H1 (cell line): ENCODE results near the gene TMC6. TPM values are rescaled to one million over a fixed set of nuclear protein-coding genes. Genes with fewer than 3 reads are reported as not detected.
A peak's percentile ranks its signal among the peaks of the same experiment; 100 is the strongest.

Source experiments
- CTCF ChIA-PET: fragments of 300-600 bp; sonication (Branson Sonifier 250); formaldehyde crosslinking; loops from one replicate; lab custom pipeline; 2021; ENCODE audit not compliant: partially characterized antibody; lab: Charles Lee
- POLR2A ChIA-PET: fragments of 300-600 bp; sonication (Branson Sonifier 250); formaldehyde crosslinking; loops from one replicate; lab custom pipeline; 2021; ENCODE audit warnings: inconsistent platforms; ENCODE audit not compliant: partially characterized antibody; lab: Charles Lee
- DNase-seq, 2 experiments: peaks; one replicate each; pipeline versions ENCODE4 v3.0.0 to v3.0.0-alpha.2; 2010 to 2022; ENCODE audit warnings: low spot score in 2 of 2, low read depth in 1 of 2, mixed read lengths in 1 of 2
- FAIRE-seq: peaks from 2 replicates; lab custom pipeline; 2011; peaks lifted over from hg19 to GRCh38; lab: Jason Lieb, UNC
- H2AFZ ChIP-seq: 2 replicates; pipeline ENCODE4 v1.8.1; 2012; ENCODE audit warnings: low read length, inconsistent platforms
- H2AK5ac ChIP-seq: 2 replicates; pipeline ENCODE4 v1.6.1; 2013; ENCODE audit warnings: low read depth, low read length
- H2BK120ac ChIP-seq: replicated peaks from 2 replicates; pipeline ENCODE3; 2013; ENCODE audit warnings: low read depth, low read length, inconsistent platforms
- H2BK12ac ChIP-seq: 2 replicates; pipeline ENCODE4 v1.6.1; 2013; ENCODE audit warnings: low read depth, low read length
- H2BK15ac ChIP-seq: 2 replicates; pipeline ENCODE4 v1.6.1; 2013; ENCODE audit warnings: low read length
- H2BK20ac ChIP-seq: 2 replicates; pipeline ENCODE4 v1.6.1; 2013; ENCODE audit warnings: low read length
- H2BK5ac ChIP-seq: 2 replicates; pipeline ENCODE4 v1.6.1; 2013; ENCODE audit warnings: low read depth, low read length
- H3K14ac ChIP-seq: 2 replicates; pipeline ENCODE4 v1.6.1; 2013; ENCODE audit warnings: inconsistent platforms; ENCODE audit not compliant: insufficient read length
- H3K18ac ChIP-seq: 2 replicates; pipeline ENCODE4 v1.6.1; 2013; ENCODE audit warnings: low read length; ENCODE audit errors: extremely low read depth
- H3K23ac ChIP-seq: 2 replicates; pipeline ENCODE4 v1.6.1; 2013; ENCODE audit warnings: inconsistent platforms; ENCODE audit not compliant: insufficient read length
- H3K23me2 ChIP-seq: 2 replicates; pipeline ENCODE4 v1.6.1; 2013; ENCODE audit warnings: low read depth, low read length
- H3K27ac ChIP-seq: 2 replicates; pipeline ENCODE4 v1.6.1; 2011; ENCODE audit warnings: low read depth, low read length, inconsistent platforms
- H3K27me3 ChIP-seq, 4 experiments: replicated peaks in 1 of 4; 1 replicate in 1 of 4; 2 replicates in 3 of 4; pipeline versions ENCODE4 v1.6.1 to v1.8.1; 2011 to 2013; ENCODE audit warnings: low read length in 3 of 4, mild to moderate bottlenecking in 3 of 4, inconsistent platforms in 2 of 4, mixed read lengths in 2 of 4, moderate library complexity in 1 of 4; ENCODE audit not compliant: control insufficient read depth in 3 of 4, insufficient read depth in 3 of 4; ENCODE audit errors: extremely low read depth in 1 of 4
- H3K36me3 ChIP-seq, 4 experiments: 2 replicates each; pipeline versions ENCODE4 v1.6.1 to v1.8.1; 2011 to 2013; ENCODE audit warnings: mild to moderate bottlenecking in 4 of 4, low read length in 3 of 4, moderate library complexity in 2 of 4, control low read depth in 1 of 4, inconsistent platforms in 1 of 4; ENCODE audit not compliant: insufficient read depth in 4 of 4, control insufficient read depth in 2 of 4
- H3K4ac ChIP-seq: replicated peaks from 2 replicates; pipeline ENCODE3; 2013; ENCODE audit warnings: low read length, low read depth, mixed read lengths, inconsistent platforms; ENCODE audit not compliant: insufficient read length
- H3K4me1 ChIP-seq, 4 experiments: replicated peaks in 1 of 4; 1 replicate in 1 of 4; 2 replicates in 3 of 4; pipeline versions ENCODE4 v1.6.1 to v1.8.1; 2011 to 2013; ENCODE audit warnings: low read length in 3 of 4, inconsistent platforms in 2 of 4, mixed read lengths in 1 of 4; ENCODE audit not compliant: insufficient read depth in 4 of 4, control insufficient read depth in 3 of 4
- H3K4me2 ChIP-seq, 2 experiments: 2 replicates each; pipeline versions ENCODE4 v1.6.1 to v1.8.1; 2011 to 2013; ENCODE audit warnings: low read depth in 2 of 2, low read length in 2 of 2, control low read depth in 1 of 2, inconsistent platforms in 1 of 2, mild to moderate bottlenecking in 1 of 2; ENCODE audit not compliant: insufficient read depth in 1 of 2
- H3K4me3 ChIP-seq, 4 experiments: fragments of 200-600, 300-600 bp in 1 of 4; sonication (generic), shearing (Covaris generic), sonication (Bioruptor Twin) in 1 of 4; 2 replicates each; pipeline versions ENCODE4 v1.5.1 to v1.8.1; 2011 to 2016; ENCODE audit warnings: low read length in 4 of 4, low read depth in 3 of 4, control low read depth in 2 of 4, inconsistent platforms in 2 of 4, mild to moderate bottlenecking in 2 of 4, mixed read lengths in 1 of 4, moderate library complexity in 1 of 4; ENCODE audit not compliant: insufficient read depth in 2 of 4; ENCODE audit errors: extremely low read depth in 1 of 4
- H3K56ac ChIP-seq: replicated peaks from 2 replicates; pipeline ENCODE3; 2013; ENCODE audit warnings: low read depth, mild to moderate bottlenecking, mixed read lengths, low read length, inconsistent platforms; ENCODE audit not compliant: insufficient read length
- H3K79me1 ChIP-seq: 2 replicates; pipeline ENCODE4 v1.6.1; 2013; ENCODE audit warnings: low read depth, low read length, control low read depth
- H3K79me2 ChIP-seq, 2 experiments: 2 replicates each; pipeline versions ENCODE4 v1.6.1 to v1.8.1; 2012 to 2013; ENCODE audit warnings: low read length in 2 of 2, mild to moderate bottlenecking in 2 of 2, inconsistent platforms in 1 of 2; ENCODE audit not compliant: insufficient read depth in 2 of 2, control insufficient read depth in 1 of 2
- H3K9ac ChIP-seq, 4 experiments: replicated peaks in 1 of 4; 1 replicate in 1 of 4; 2 replicates in 3 of 4; pipeline versions ENCODE4 v1.6.1 to v1.8.1; 2011 to 2013; ENCODE audit warnings: low read depth in 3 of 4, low read length in 3 of 4, control low read depth in 2 of 4, mild to moderate bottlenecking in 2 of 4, moderate library complexity in 2 of 4, inconsistent platforms in 1 of 4; ENCODE audit errors: extremely low read depth in 1 of 4
- H3K9me3 ChIP-seq, 2 experiments: 2 replicates each; pipeline versions ENCODE4 v1.6.1 to v1.8.1; 2012 to 2013; ENCODE audit warnings: mild to moderate bottlenecking in 2 of 2, moderate library complexity in 2 of 2, control low read depth in 1 of 2, inconsistent platforms in 1 of 2, low read depth in 1 of 2, low read length in 1 of 2, mixed read lengths in 1 of 2; ENCODE audit not compliant: insufficient read depth in 2 of 2
- H4K20me1 ChIP-seq, 2 experiments: replicated peaks in 1 of 2; 2 replicates each; pipeline versions ENCODE3 to v1.8.1; 2011 to 2013; ENCODE audit warnings: inconsistent platforms in 2 of 2, low read length in 2 of 2, mild to moderate bottlenecking in 1 of 2; ENCODE audit not compliant: insufficient read depth in 2 of 2, control insufficient read depth in 1 of 2
- H4K5ac ChIP-seq: 2 replicates; pipeline ENCODE4 v1.6.1; 2013; ENCODE audit warnings: low read length, low read depth, mixed read lengths, inconsistent platforms; ENCODE audit not compliant: insufficient read length
- H4K8ac ChIP-seq: 2 replicates; pipeline ENCODE4 v1.8.0; 2013; ENCODE audit warnings: mild to moderate bottlenecking, moderate library complexity, low read length, inconsistent platforms; ENCODE audit not compliant: insufficient read depth; ENCODE audit errors: extremely low read depth
- H4K91ac ChIP-seq: replicated peaks from 2 replicates; pipeline ENCODE3; 2013; ENCODE audit warnings: low read length, mixed read lengths, inconsistent platforms; ENCODE audit not compliant: insufficient read length
- EZH2 ChIP-seq: fragments of 200-600 bp; sonication (generic); IDR thresholded peaks from 2 replicates; pipeline ENCODE4 v1.7.1; 2012; ENCODE audit warnings: low read depth, mild to moderate bottlenecking, moderate library complexity, low read length, inconsistent platforms; ENCODE audit not compliant: severe bottlenecking
- FOSL1 ChIP-seq: IDR thresholded peaks from 2 replicates; pipeline ENCODE4 v1.6.1; 2011; ENCODE audit warnings: mild to moderate bottlenecking, low read depth, low read length, moderate library complexity; ENCODE audit not compliant: insufficient read depth
- HDAC2 ChIP-seq, 2 experiments: fragments of 300-600 bp in 1 of 2; sonication (generic) in 1 of 2; IDR thresholded peaks; 2 replicates each; pipeline ENCODE4 v1.6.1; 2011 to 2012; ENCODE audit warnings: low read depth in 2 of 2, low read length in 2 of 2, mild to moderate bottlenecking in 2 of 2, moderate library complexity in 2 of 2, borderline replicate concordance in 1 of 2, inconsistent platforms in 1 of 2
- POU5F1 ChIP-seq: IDR thresholded peaks from 2 replicates; pipeline ENCODE4 v1.6.1; 2011; ENCODE audit warnings: low read depth, mild to moderate bottlenecking, low read length, moderate library complexity
- SIRT6 ChIP-seq: IDR thresholded peaks from one replicate; pipeline ENCODE4 v1.7.1; 2012; ENCODE audit warnings: low read length, inconsistent platforms
- SP4 ChIP-seq: IDR thresholded peaks from 2 replicates; pipeline ENCODE4 v1.6.1; 2012; ENCODE audit warnings: low read length, inconsistent platforms
- SRF ChIP-seq: IDR thresholded peaks from 2 replicates; pipeline ENCODE4 v1.6.1; 2011; ENCODE audit warnings: mild to moderate bottlenecking, low read depth, low read length, moderate library complexity
- ZNF274 ChIP-seq: IDR thresholded peaks from 2 replicates; pipeline ENCODE4 v1.7.0; 2012; ENCODE audit warnings: low read length, borderline replicate concordance; ENCODE audit errors: extremely low read depth
- WGBS, 2 experiments: shearing (Covaris generic) in 1 of 2; methylation state at CpG; one replicate each; pipeline versions ENCODE4 v1.1.6 to v1.1.7; 2013 to 2015; ENCODE audit warnings: low lambda C conversion rate in 2 of 2, mixed read lengths in 2 of 2, inconsistent platforms in 1 of 2, low coverage in 1 of 2, missing lambda C conversion rate in 1 of 2; ENCODE audit not compliant: insufficient replicate concordance in 2 of 2, insufficient coverage in 1 of 2, insufficient read length in 1 of 2; ENCODE audit errors: extremely low coverage in 1 of 2, missing lambda C conversion rate in 1 of 2; 5-methylcytosine and 5-hydroxymethylcytosine counted together
- polyA plus RNA-seq, 7 experiments: library from polyadenylated mRNA; depleted of rRNA in 3 of 7; stranded (reverse) in 5 of 7; unstranded in 2 of 7; fragments of >200 nt in 5 of 7; fragments of 200-250 nt in 2 of 7; gene quantifications; 1 replicate in 5 of 7; 2 replicates in 1 of 7; 4 replicates in 1 of 7; pipeline versions ENCODE4 v1.2.1 to v1.2.3, GENCODE V29; 2011 to 2013; ENCODE audit warnings: missing spikeins in 2 of 7, mixed read lengths in 2 of 7
- total RNA-seq: library from RNA; stranded (reverse); fragmentation: NEBNext Ultra II Directional; extraction: Animal tissue kit (Norgen Biotek cat#: 25700); gene quantifications from 2 replicates; pipeline ENCODE4 v1.2.1, GENCODE V29; 2021
- TF ChIP-seq, protein P1 (sequence below): IDR thresholded peaks from 2 replicates; pipeline ENCODE4 v1.6.1; 2011; ENCODE audit warnings: low read length, improper control_type of control experiment

TMC6 gene
- total and polyA plus RNA-seq, 2 of the 8 experiments (the other 6 are each of a cell fraction or from before 2014, with no cell fraction given) = 39.4 to 77.6 TPM

DNA sequence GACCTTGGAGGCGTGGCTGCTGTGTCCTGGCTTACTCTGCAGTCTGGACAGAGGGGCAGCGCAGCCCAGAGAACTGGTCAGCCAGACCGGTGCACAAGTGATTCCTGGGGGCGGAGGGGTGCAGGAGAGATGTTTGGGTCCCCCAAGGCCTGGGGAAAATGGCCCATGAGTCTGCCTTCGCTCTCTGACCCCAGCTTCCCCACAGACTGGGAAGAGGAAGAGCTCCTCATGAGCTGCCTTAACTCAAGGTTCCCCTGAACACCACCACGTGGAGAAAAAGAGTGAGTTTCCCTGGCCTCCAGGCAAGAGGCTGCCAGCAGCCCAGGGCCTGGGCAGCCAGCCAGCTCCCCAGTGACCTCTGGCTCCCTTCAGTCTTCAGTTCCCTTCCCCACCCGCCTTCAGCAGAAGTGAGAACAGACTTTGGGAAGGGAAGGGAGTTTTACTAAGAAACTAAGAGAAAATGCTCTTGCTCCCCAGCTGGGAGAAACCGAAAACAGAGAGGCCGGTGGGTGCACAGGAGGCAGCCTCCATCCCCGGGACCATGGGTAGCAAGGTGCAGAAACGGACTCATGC, 15.7 kb upstream of the TMC6 start:
- no peak overlapping the region for H3K18ac ChIP-seq
- no peaks in the 10 kb centered on the region for H3K79me2 ChIP-seq
- H2BK120ac ChIP-seq = no peak overlapping the region
- no peak overlapping the region for H4K91ac ChIP-seq
- H3K4me1 ChIP-seq = peaks cover 0 to 6% (median 5%) of the 10 kb centered on the region in 4 experiments; a peak in 3 of 7 replicates
- H4K5ac ChIP-seq = no peak overlapping the region
- H2BK12ac ChIP-seq = 0 out of 2 replicates have a peak overlapping the region, but pooled peaks have one; percentile 17
- 0 out of 7 replicates have a peak, but pooled peaks cover 0 to 2% (median 0%) of the 10 kb centered on the region in 4 experiments for H3K27me3 ChIP-seq
- H3K4me3 ChIP-seq = no peak overlapping the region
- FAIRE-seq (no peak), DNase-seq (no peak)
- H3K56ac ChIP-seq = no peak overlapping the region
- peak overlapping the region; percentile 60; the same call in 1 of the 2 replicates for H4K8ac ChIP-seq
- H3K23ac ChIP-seq = no peak overlapping the region
- no peak overlapping the region for H2BK5ac ChIP-seq
- no peak overlapping the region for H2AK5ac ChIP-seq
- peaks cover 0 to 2% of the 10 kb centered on the region in 2 experiments for H4K20me1 ChIP-seq
- TF ChIP-seq POU5F1 = no peak
- TF ChIP-seq SIRT6 = no peak
- TF ChIP-seq SP4 = no peak
- TF ChIP-seq HDAC2 (IDR thresholded peaks at IDR 0.05; ENCODE audit: borderline replicate concordance in 1 of 2, low read depth in 2 of 2, low read length in 2 of 2) = no peak
- TF ChIP-seq ZNF274 = no peak
- TF ChIP-seq EZH2 = no peak
- TF ChIP-seq FOSL1 = no peak
- no peak for TF ChIP-seq SRF
- TF ChIP-seq, protein P1, sequence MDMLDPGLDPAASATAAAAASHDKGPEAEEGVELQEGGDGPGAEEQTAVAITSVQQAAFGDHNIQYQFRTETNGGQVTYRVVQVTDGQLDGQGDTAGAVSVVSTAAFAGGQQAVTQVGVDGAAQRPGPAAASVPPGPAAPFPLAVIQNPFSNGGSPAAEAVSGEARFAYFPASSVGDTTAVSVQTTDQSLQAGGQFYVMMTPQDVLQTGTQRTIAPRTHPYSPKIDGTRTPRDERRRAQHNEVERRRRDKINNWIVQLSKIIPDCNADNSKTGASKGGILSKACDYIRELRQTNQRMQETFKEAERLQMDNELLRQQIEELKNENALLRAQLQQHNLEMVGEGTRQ = no peak
- no peaks in the 10 kb centered on the region for H3K36me3 ChIP-seq
- no peak overlapping the region for H3K27ac ChIP-seq
- no peak overlapping the region for H3K4ac ChIP-seq
- 87% methylated on average over 11 of the region's 11 CpGs; no CpG with 5 or more reads in 1 of the 2 experiments for WGBS, 2 experiments
- H3K4me2 ChIP-seq = no peak overlapping the region
- no peak overlapping the region for H2BK20ac ChIP-seq
- CTCF ChIA-PET = interaction anchor here (0.7 to 2.7 kb wide), 8 partner anchors 8 to 1295 kb away, joined by 3 to 19 read pairs (median 4); partner anchors contain the start of genes AFMID and TK1
- H3K9me3 ChIP-seq = no peaks in the 10 kb centered on the region
- peaks cover 2% of the 10 kb centered on the region; the same call in 1 of the 2 replicates for H3K23me2 ChIP-seq
- no peaks in the 10 kb centered on the region for H3K79me1 ChIP-seq
- POLR2A ChIA-PET = interaction anchor here (1.0 to 6.2 kb wide), 5 partner anchors 17 to 43 kb away, joined by 3 to 40 read pairs (median 5); partner anchors contain the start of genes AFMID, TK1 and TMC6
- H2BK15ac ChIP-seq = no peak overlapping the region
- H3K9ac ChIP-seq = no peak overlapping the region
- H2AFZ ChIP-seq = no peak overlapping the region
- H3K14ac ChIP-seq = no peak overlapping the region
